GM19043 (cell line): Measurements from ENCODE around the gene GPC4.

ENCODE experiments used
- ATAC-seq: cut with Tn5 transposase; IDR thresholded peaks from one replicate; pipeline ENCODE4 v1.9.1; 2021; ENCODE audit warnings: low read depth; ENCODE audit not compliant: unreplicated experiment

Gene GPC4

DNA sequence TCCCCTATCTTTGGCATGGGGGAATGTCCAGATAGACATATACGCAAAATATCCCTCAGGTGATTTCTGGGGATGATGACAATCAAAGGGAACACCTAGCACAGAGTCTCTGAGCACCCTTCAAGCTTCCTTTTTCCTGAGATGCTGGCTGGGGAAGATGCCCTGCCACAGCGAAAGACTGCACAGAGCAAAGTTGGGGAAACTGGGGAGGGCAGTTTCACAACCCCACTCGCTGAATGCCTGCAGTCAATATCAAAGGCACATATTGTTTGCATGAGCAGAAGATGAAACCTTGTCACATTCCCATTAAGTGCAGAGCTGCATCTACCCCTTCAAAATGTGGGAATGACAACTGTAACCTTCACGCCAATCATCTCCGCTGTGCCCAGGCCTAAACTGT is 2.6 kb downstream of the GPC4 start:
- no peak for ATAC-seq

DNA sequence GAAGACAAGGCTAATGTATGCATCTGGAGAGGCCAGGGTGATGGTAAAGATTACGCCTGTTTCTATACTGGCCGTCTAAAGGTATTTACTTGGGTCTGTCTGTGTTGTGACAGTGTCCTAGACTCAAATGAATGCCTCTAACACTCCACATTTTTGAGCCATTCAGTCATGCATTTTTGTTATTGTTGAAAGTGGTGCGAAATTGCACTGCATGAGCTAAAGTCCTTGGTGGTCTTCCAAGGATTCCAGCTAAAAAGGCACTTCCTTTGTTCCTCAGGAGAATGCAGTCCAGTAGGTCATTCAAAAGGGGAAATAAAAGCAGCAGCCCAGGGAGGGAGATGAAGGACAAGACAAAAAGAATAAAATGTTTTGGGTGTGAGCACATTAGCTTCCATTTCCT is 3.0 kb downstream of the GPC4 start:
- ATAC-seq, result no peak

DNA sequence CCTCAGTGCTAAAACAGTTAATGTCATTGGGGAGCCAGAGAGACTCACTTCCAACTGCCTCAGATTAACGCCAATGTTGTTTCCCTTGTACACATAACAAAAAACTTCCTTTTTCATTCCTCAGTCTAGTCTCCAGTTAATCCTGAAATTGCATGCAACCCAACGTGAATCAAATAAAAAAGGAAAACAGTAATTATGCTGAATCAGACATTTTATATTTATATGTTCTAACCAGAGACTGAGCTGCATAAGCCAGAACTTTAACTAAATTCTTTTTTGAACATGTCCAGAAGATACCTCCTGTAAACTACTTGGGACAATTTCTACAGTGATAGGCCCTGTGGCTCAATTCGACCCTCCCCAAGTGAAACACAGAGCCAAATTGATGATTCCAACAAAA is 4.7 kb downstream of the GPC4 start:
- no peak for ATAC-seq

DNA sequence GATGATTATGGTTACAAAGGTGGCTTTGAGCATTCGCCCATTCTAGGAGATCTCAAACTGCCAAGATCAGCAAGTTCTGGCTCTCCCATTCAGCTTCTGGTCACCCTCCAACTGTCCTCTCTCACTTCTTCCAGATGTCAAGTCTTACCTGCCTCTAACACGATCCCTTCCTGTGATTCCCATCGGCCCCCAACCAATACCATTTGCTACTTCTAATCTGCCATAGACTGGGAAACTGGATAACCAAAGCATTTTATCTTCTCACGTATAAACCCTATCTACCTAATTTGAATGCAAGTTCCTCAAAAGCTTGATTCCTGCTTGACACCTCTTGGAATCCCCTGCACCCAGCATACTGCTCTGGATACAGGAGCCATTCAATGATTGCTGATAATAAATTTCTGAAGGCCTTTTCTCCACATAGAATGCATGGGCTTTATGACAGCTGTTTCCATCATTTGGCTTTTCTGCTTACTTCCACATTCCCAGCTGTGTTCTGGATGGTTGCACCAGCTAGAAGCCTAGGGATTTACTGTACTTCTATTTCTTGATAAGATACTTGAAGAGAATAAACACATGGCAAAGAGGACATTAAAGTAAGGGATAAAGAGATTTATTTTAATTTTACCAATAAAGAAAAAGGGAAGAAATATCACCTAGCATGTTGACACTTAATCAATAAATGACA is 9.6 kb downstream of the GPC4 start:
- no peak for ATAC-seq

DNA sequence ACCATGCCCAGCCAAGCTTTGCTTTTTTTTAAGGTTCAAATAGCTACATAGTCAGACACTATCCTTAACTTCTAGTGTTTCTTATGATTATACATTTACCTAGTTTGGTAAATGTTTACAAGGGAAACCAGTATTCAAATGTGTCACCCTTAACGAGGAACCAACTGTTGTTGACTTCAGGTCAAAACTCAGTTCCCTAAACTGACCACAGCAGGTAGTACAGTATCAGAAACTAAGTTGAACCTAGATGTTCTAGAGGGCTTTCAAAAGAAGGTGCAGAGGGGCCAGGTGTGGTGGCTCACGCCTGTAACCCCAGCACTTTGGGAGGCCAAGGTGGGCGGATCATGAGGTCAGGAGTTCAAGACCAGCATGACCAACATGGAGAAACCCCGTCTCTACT is 11.3 kb downstream of the GPC4 start:
- no peak for ATAC-seq

DNA sequence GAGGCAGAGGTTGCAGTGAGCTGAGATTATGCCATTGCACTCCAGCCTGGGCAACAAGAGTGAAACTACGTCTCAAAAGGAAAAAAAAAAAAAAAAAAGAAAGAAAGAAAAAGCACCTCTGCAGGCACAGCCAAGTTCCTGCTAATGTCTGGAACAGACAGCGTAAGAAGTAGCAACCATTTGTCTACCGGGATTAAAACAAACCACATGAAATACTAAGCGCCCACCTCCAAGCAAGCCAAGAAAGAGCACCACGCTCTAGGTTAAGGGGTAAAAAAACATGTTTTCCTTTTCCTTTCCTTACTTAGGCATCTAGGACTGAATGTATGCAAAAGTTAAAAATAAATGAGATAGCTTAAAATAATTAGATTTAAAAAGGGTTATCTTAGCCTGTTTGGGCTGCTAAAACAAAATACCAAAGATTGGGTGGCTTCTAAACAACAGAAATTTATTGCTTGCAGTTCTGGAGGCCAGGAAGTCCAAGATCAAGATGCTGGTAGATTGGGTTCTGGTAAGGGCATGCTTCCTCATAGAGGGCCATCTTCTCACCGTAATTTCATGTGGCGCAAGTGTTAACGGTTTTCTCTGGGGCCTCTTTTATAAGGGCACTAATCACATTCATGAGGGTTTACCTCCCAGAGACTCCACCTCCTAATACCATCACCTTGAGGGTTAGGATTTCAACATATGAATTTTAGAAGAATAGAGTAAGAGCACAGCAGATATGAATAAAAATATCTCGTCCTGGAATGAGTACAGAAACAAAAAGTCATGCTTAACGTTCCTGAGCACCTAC is 12.3 kb downstream of the GPC4 start:
- ATAC-seq, result no peak

DNA sequence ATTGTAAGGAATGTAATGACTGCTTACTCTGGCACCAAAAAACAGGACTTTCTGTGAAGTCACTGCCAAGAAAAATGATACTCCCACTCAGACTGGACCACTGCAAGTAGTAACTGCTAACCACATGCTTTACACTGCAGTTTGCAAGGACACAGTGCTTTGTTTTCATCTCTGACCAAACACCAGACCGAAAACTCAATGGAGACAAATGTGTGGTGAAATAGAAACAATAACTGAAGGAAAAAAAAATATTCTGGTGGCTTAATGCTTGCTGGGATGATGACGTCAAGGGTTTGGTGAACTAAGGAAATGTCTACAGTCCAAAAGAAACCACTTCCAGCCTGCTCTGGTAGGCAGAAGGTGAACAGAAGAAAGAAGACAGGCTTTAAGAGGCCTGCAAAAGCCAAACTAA is 13.2 kb downstream of the GPC4 start:
- ATAC-seq, result no peak

DNA sequence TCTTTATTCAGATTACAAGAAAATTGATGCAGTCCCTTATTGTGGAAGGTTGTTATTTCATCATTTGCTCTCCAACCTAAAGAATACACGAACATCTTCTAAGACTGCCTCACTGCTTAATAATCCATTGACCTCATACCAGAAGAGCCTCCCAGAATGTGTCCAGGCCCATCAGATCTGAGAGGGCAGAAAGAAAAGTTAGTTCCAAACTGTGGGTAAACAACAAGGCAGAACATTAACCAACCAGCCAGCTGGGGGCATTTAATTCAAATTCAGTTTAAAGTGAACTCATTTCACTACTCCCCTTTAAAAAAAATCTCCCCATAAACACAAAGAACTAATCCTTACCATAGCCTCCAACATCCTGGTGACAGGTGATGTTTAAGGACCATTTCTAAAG is 13.8 kb downstream of the GPC4 start:
- no peak for ATAC-seq

DNA sequence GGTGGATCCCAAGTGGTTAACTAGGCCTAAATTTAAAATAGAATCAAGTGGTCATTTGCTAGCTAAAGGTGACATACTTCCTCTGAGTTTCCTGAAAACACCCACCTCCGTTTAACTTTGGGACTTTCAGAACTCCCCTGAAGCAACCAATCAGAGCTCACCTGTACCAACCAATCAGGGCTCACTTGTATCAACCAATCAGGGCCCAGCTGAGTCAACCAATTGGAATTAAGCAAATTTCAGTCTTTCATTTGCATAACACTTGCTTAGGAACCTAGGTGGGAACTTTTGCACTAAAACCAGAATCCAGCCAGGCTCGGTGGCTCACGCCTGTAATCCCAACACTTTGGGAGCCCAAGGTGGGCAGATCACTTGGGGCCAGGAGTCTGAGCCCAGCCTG is 15.9 kb downstream of the GPC4 start:
- no peak for ATAC-seq

DNA sequence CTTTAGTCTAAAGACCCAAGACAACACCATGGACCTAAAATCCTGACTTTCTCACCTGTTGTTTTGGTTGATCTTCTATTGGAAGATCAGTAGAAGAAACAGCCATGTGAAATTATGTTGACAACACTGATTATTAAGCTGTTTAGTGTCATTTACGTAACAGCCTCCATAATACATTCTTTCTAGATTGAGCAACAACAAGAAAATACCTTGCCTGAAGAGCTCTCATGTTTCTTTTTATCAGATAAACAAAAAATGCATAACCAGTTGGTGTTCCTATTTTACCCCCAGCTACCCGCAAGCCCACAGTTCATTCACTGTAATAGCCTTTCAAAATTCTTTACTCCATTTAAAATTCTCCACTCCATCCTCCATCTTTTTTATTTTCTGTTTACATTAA is 20.5 kb downstream of the GPC4 start:
- ATAC-seq, result no peak

DNA sequence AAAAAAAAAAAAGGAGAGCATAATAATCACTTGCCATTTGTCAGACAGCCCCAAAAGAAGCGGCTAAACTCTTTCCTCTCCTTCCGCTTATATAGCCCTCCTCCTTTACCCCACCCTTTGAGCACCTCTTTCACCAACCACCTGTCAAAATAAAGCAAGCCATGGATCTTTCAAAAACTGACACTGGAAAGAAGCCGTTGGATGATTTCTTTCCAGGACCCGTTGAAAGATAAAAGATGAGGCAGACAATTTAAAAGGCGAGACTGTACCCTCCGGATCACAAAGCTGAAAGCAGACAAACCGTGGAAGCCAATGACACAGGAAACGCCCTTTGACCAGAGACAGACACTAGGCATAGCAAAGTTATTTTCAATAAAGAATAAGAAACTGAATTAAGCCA is 22.6 kb downstream of the GPC4 start:
- ATAC-seq, result no peak

DNA sequence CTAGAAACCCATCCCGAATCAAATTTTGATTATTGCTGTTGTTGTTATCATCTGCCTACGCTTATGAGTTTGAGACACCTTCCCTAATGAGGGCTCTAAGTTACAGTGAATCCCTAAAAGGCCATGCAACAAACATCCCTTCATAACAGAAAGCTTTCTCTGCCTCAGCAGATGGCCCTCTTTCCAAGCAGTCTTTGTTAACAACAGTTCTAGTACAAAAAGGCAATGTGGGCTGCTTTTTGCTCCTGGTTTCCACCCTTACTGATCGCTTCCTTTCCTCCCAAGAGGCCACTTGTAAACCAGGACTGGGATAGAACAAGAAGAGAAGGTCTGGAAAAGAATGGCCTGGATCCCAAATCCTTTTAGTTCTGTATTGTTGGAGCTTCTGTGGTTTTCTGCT is 24.2 kb downstream of the GPC4 start:
- ATAC-seq, result no peak

DNA sequence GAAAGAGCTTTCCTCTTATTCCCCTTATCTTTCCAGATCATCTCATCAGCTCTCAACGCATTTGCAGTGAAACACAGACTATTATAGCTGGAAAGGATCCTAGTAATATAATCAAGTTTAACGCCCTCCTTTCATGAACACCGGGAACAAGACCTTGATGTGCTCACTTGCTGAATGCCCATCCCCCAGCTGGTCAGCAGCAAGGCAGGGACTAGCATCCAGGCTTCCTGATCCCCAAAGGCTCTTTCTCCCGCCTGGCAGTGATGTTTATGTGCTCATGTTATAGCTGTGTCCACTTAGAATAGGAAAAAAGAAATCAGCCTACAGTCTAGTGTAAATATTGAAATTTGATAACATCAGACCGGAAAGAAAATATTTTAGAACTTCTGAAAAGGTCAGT is 24.6 kb downstream of the GPC4 start:
- ATAC-seq, result no peak

DNA sequence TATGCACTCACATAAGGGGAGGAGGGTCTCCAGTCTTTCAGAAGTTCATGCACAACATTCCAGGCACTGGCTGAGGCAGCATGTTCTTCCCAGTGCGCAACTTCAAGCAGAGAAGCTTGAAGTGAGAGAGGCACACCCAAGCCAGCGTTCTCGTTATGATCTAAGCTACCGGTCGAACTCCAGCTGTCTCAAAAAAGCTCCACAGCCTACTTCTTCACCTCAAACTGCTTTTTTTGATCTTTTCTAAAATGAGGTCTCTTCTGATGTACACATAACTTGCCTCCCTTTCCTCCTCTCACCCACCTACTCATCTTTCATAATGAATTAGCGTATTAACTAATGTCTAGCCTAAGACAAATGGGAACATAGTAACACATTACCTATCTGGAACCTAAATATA is 25.3 kb downstream of the GPC4 start:
- no peak for ATAC-seq

DNA sequence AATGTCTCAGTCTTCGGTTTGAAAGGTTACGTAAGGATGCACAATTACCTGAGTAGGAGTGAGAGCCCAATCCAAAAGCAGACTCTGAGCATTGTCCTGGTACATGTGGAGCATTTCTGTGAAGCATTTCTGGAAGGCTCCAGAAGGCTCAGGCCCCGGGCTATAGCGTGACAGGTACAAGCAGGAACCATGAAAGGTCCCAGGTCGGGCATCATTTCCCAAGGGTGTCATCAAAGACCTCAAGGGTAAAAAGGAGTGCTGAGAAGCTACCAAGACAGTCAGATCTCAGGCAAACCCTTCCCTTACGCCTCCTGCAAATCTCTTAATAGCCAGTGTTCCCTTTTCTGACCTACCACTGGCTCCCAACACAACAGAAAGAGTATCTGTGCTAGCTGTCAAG is 30.8 kb downstream of the GPC4 start:
- no peak for ATAC-seq

DNA sequence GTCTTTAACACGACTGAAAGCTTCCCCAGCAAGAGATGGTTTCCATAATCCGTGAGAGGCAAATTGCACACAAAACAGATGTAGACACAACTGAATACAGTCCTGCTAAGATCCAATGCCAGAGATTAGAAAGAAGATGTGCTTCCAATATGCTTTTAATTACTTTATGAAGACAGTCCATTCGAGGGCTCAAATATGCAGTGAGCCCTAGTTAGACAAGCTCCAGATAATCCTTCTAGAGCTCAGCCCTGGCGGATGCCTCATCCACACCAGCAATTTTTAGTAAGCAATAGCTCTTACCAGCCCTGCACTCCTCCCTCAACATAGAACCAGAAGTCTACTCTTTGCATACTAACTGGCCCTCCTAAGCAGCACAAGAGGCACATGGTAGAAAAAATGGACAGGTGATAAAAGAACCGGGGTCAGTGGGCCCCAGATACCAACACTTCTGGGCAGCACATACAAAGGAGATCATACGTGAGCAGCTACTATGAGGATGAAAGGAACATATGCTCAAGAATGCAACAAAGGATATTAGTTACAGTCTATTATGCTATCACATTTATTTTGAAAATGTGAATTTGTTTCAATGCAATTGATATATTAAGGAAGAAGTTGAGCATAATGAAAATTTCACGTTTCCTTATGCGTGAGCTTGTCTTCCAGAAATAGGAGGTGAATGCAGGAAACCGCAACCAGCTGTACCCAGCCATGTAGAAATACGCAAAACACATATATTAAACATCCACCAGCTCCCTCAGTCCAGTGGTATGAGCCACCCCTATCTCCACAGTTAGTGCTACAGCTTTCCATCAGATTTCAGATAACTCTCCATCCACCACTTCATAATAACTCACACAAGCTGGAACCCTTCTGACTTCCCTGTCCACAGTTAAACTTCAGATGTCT is 34.3 kb downstream of the GPC4 start:
- ATAC-seq, result peak; percentile 64

DNA sequence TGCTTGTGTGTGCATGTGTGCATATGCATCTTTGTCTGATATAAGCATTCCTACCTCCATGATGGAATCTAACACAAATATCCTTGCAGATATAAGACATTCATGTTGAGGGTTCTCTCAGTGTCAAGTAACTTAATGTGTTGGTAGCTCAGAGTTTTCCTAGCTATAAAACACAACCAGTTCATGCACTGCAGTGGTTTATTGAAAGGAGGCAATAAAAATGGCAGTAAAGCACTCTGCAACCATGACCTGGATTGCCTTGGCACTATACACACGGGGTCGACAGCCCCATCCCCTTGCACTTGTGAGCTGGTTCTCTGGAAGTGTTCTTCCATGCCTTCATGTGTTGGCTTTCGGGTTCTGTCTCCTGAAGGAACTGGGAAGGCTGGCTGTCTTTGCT is 38.9 kb downstream of the GPC4 start:
- no peak for ATAC-seq

DNA sequence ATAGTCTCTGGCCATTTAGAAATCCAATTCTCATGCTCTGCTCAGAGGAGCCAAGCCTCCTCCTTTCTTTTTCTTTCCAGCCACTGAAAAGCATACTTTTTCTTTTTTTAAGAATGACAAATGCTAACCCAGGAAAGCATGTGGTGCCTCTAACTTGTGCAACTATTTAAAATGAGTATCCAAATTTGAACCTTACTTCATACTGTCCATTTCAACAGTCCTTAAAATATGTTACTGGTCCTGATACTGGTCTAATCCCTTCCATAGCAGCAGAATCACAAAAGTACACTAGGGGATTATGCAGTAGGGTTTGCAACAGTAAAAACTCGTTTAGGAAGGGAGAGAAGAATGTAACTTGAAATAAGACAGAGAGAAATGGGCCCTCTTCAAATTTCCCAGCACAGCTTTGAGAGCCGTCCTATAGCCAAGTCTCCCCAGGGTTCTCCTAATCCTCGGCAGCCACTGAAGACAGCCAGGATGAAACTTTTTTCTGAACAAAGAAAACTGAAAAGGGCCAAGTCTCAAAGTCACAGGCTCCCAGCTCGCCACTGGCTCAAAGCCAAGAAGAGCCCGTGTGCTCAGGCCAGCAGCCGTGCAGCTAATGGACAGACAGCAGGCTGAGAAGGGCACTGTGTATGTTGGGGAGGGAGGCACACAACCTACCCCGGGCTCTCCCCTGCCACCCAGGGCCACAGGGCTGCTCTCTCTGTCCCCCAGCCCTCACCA is 39.5 kb downstream of the GPC4 start:
- no peak for ATAC-seq

DNA sequence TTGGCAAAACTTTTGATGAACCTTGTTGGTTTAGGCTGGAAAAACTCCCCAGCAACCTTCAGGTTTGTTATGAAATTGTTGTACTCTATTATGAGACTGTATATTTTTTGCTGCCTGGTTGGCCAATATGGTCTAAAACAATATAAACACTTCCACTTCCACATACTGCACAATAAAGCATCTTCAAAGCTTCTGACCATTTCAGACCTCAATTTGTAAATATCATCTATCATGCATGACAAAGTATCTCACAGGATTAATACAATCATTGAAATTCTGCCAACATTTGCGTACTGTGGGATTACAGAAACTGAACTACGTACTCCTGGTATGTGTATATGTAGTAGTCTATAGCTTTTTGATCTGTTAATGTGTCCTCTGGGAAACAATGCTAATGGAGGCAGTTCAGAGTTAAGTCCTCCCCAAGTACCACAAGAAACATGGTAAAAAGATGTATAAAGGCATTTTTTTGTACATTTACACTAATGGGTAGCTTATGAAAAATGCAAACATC is 40.4 kb downstream of the GPC4 start:
- ATAC-seq, result no peak

DNA sequence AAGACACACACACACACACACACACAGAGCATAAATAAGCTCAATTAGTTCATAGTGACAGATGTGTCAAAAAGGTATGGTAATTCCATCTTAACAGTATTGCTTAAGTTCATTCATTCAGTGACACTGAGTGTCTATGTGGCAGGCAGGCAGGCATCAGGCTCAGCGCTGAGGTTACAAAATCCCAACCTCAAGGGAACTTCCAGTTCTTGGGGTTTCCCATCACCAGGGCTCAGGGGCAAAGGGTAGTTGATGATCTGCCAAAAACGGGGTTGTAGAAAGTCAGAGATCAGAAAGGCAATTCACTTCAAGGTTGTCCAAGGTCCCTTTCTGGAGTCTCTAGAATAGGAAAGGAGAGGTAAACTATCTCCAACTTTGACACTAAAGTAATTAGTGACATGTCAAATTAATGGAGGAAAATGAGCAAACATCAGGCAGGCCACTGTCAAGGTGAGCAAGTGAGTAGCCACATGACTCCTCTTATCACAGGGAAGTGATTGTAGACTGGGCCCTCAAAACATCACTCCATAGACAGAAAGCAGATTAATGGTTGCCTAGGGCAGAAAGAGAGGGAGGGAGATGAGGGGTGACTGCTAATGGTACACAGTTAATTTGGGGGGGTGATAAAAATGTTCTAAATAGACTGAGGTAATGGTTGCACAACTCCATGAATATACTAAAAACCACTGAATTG is 41.8 kb downstream of the GPC4 start:
- ATAC-seq, result no peak
